ENCODE results near the gene KAZN.
A peak's percentile ranks its signal among the peaks of the same experiment; 100 is the strongest.

The KAZN gene

GRCh38 chr1:14775434-14775833 lies 176.9 kb downstream of the KAZN start:
- TF ChIP-seq CTCF (IDR thresholded peaks at IDR 0.05; ENCODE audit: control insufficient read depth, extremely low read depth, insufficient read depth) = no peak
- DNase-seq (ENCODE audit: low read depth) = no peak
- H3K4me3 ChIP-seq (ENCODE audit: low read depth, low read length) = no peak overlapping the region

- no peak overlapping the region for H3K4me3 ChIP-seq (ENCODE audit: low read depth, low read length)
- DNase-seq (ENCODE audit: low read depth) = no peak
- no peak for TF ChIP-seq CTCF (IDR thresholded peaks at IDR 0.05; ENCODE audit: control insufficient read depth, extremely low read depth, insufficient read depth)
These were observed 179.3 kb downstream of the KAZN start for GRCh38 chr1:14777516-14778506.

- TF ChIP-seq CTCF (IDR thresholded peaks at IDR 0.05; ENCODE audit: control insufficient read depth, extremely low read depth, insufficient read depth) = no peak
- H3K4me3 ChIP-seq (ENCODE audit: low read depth, low read length) = no peak overlapping the region
- DNase-seq (ENCODE audit: low read depth) = no peak
These were observed 180.0 kb downstream of the KAZN start for GRCh38 chr1:14778541-14778897.

GRCh38 chr1:14778898-14779865 lies 180.7 kb downstream of the KAZN start:
- no peak overlapping the region for H3K4me3 ChIP-seq (ENCODE audit: low read depth, low read length)
- no peak for DNase-seq (ENCODE audit: low read depth)
- TF ChIP-seq CTCF (IDR thresholded peaks at IDR 0.05; ENCODE audit: control insufficient read depth, extremely low read depth, insufficient read depth) = peak; percentile 47

- no peak for TF ChIP-seq CTCF (IDR thresholded peaks at IDR 0.05; ENCODE audit: control insufficient read depth, extremely low read depth, insufficient read depth)
- no peak for DNase-seq (ENCODE audit: low read depth)
- H3K4me3 ChIP-seq (ENCODE audit: low read depth, low read length) = no peak overlapping the region
These were observed 181.8 kb downstream of the KAZN start for GRCh38 chr1:14780271-14780670.

- H3K4me3 ChIP-seq (ENCODE audit: low read depth, low read length) = no peak overlapping the region
- no peak for TF ChIP-seq CTCF (IDR thresholded peaks at IDR 0.05; ENCODE audit: control insufficient read depth, extremely low read depth, insufficient read depth)
- DNase-seq (ENCODE audit: low read depth) = no peak
These were observed 183.3 kb downstream of the KAZN start for GRCh38 chr1:14781811-14782210.

Measured in LNCaP clone FGC (cell line).